ENCODE results near the gene TUSC2. TPM values are rescaled to one million over a fixed set of nuclear protein-coding genes. Genes with fewer than 3 reads are reported as not detected.

The TUSC2 gene
- total RNA-seq, 3 donors from 2014 or later (not counting 1 experiment from before 2014, with no cell fraction given): 18.4 to 23.4 (median 21.3) TPM

GRCh38 chr3:50319181-50319893, 8.7 kb downstream of the TUSC2 start:
- Mint-ChIP-seq H3K27ac (peak overlapping the region; percentile 38 to 76), H3K36me3 (no peaks in the 10 kb centered on the region), H3K4me3 (peak overlapping the region; percentile 71), H3K9me3 (no peaks in the 10 kb centered on the region), H3K27me3 (ENCODE audit: low read depth in 2 of 2) (no peaks in the 10 kb centered on the region), H3K4me1 (peaks cover 22 to 39% of the 10 kb centered on the region in 2 donors)
- 97% methylated on average over 16 of the region's 16 CpGs for WGBS (ENCODE audit: insufficient coverage)
- Histone ChIP-seq H3K36me3 (ENCODE audit: control insufficient read depth, insufficient read depth, low read length) (no peaks in the 10 kb centered on the region), H3K27ac (ENCODE audit: low read length) (peak overlapping the region; percentile 14), H3K4me1 (ENCODE audit: control insufficient read depth, insufficient read depth, low read length) (peaks cover 67% of the 10 kb centered on the region), H3K9me3 (ENCODE audit: control insufficient read depth, insufficient read depth, low read length) (no peaks in the 10 kb centered on the region), H3K4me3 (ENCODE audit: low read length) (no peak overlapping the region), H3K27me3 (ENCODE audit: control insufficient read depth, insufficient read depth, low read length) (no peaks in the 10 kb centered on the region)
- intact Hi-C loops (cut with micrococcal nuclease): no loop called here
- no peak for TF ChIP-seq CTCF (IDR thresholded peaks at IDR 0.05)
- ATAC-seq: no peak
- no peak for DNase-seq

- Mint-ChIP-seq H3K36me3 (no peaks in the 10 kb centered on the region), H3K4me3 (peak overlapping the region; percentile 72), H3K4me1 (peaks cover 22 to 34% of the 10 kb centered on the region in 2 donors), H3K27me3 (ENCODE audit: low read depth in 2 of 2) (no peaks in the 10 kb centered on the region), H3K27ac (peak overlapping the region; percentile 38 to 76), H3K9me3 (no peaks in the 10 kb centered on the region)
- no peaks in the 10 kb centered on the region for H3K36me3 ChIP-seq (ENCODE audit: control insufficient read depth, insufficient read depth, low read length)
- no peak for ATAC-seq
- H3K4me1 ChIP-seq (ENCODE audit: control insufficient read depth, insufficient read depth, low read length): peaks cover 67% of the 10 kb centered on the region
- H3K4me3 ChIP-seq (ENCODE audit: low read length): no peak overlapping the region
- no peaks in the 10 kb centered on the region for H3K9me3 ChIP-seq (ENCODE audit: control insufficient read depth, insufficient read depth, low read length)
- H3K27me3 ChIP-seq (ENCODE audit: control insufficient read depth, insufficient read depth, low read length): no peaks in the 10 kb centered on the region
- H3K27ac ChIP-seq (ENCODE audit: low read length): peak overlapping the region; percentile 14
- 59% methylated on average over 10 of the region's 10 CpGs for WGBS (ENCODE audit: insufficient coverage)
- intact Hi-C loops (cut with micrococcal nuclease): no loop called here
- no peak for TF ChIP-seq CTCF (IDR thresholded peaks at IDR 0.05)
- DNase-seq: no peak
Observed at GRCh38 chr3:50318615-50319014, 9.4 kb downstream of the TUSC2 start.

GRCh38 chr3:50318163-50318562, 9.9 kb downstream of the TUSC2 start:
- no peaks in the 10 kb centered on the region for H3K9me3 ChIP-seq (ENCODE audit: control insufficient read depth, insufficient read depth, low read length)
- intact Hi-C loops (cut with micrococcal nuclease): no loop called here
- Mint-ChIP-seq H3K9me3 (no peaks in the 10 kb centered on the region), H3K27me3 (ENCODE audit: low read depth in 2 of 2) (no peaks in the 10 kb centered on the region), H3K4me3 (peak overlapping the region; percentile 72), H3K27ac (peak overlapping the region; percentile 38 to 76), H3K36me3 (no peaks in the 10 kb centered on the region), H3K4me1 (peaks cover 22 to 32% of the 10 kb centered on the region in 2 donors)
- peaks cover 67% of the 10 kb centered on the region for H3K4me1 ChIP-seq (ENCODE audit: control insufficient read depth, insufficient read depth, low read length)
- H3K27ac ChIP-seq (ENCODE audit: low read length): no peak overlapping the region
- no peaks in the 10 kb centered on the region for H3K27me3 ChIP-seq (ENCODE audit: control insufficient read depth, insufficient read depth, low read length)
- no peak overlapping the region for H3K4me3 ChIP-seq (ENCODE audit: low read length)
- 86% methylated on average over 11 of the region's 11 CpGs for WGBS (ENCODE audit: insufficient coverage)
- no peaks in the 10 kb centered on the region for H3K36me3 ChIP-seq (ENCODE audit: control insufficient read depth, insufficient read depth, low read length)
- no peak for DNase-seq
- no peak for TF ChIP-seq CTCF (IDR thresholded peaks at IDR 0.05)
- no peak for ATAC-seq

GRCh38 chr3:50317300-50317699, 10.7 kb downstream of the TUSC2 start:
- no peak overlapping the region for H3K4me3 Mint-ChIP-seq
- peaks cover 61% of the 10 kb centered on the region for H3K4me1 ChIP-seq (ENCODE audit: control insufficient read depth, insufficient read depth, low read length)

More at GRCh38 chr3:50317300-50317699, 10.7 kb downstream of the TUSC2 start:
- no peaks in the 10 kb centered on the region for H3K36me3 ChIP-seq (ENCODE audit: control insufficient read depth, insufficient read depth, low read length)
- no peak for ATAC-seq
- Mint-ChIP-seq H3K4me1 (peaks cover 22 to 32% of the 10 kb centered on the region in 2 donors), H3K36me3 (no peaks in the 10 kb centered on the region), H3K27me3 (ENCODE audit: low read depth in 2 of 2) (no peaks in the 10 kb centered on the region), H3K27ac (peak overlapping the region in 1 of 2 donors; percentile 87), H3K9me3 (no peaks in the 10 kb centered on the region)
- H3K27me3 ChIP-seq (ENCODE audit: control insufficient read depth, insufficient read depth, low read length): no peaks in the 10 kb centered on the region
- no peaks in the 10 kb centered on the region for H3K9me3 ChIP-seq (ENCODE audit: control insufficient read depth, insufficient read depth, low read length)
- no peak for DNase-seq
- peak overlapping the region; percentile 39 for H3K27ac ChIP-seq (ENCODE audit: low read length)
- TF ChIP-seq CTCF (IDR thresholded peaks at IDR 0.05): no peak
- no peak overlapping the region for H3K4me3 ChIP-seq (ENCODE audit: low read length)
- intact Hi-C loops (cut with micrococcal nuclease): no loop called here
- 89% methylated on average over 5 of the region's 6 CpGs for WGBS (ENCODE audit: insufficient coverage)

Data from natural killer cell (primary cell).